ENCODE measurements around the gene RALB.

RALB gene

DNA sequence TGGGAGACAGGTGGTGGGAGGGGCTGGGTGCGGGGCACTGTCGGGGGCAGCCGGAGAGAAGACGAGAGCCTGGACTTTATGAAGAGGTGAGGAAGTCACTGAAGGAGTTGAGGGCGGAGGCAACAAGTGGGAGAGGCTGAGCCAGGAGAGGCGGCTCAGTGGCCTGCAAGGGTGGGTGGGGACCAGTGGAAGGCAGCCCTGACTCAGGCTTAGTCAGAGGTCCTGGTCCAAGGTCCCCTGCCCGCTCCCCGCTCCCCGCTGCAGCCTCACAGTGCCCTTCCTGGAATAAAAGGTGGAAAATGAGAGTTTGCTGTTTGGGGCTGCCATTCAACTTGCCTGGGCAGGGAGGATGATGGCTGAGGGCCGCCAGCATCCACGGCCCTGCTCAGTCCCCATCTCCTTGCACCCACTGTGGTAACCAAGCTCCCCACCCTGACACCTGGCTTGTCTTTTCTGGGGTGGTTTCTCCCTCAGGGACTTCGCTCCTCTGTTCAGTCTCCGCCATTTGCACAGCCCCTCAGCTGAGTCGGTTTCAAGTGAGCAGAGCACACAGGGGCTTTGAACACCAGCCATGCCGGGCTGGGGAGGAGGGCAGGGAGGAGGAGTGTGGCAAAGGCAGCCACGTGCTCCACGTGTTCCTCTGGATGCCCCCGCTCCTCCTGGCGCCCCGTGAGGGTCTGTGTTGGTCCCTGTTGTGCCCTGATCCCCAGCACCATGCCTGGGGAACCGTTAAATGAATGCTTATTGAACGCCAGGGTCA is 13.7 kb upstream of the RALB start:
- H3K27ac ChIP-seq: no peak overlapping the region
- no peak for TF ChIP-seq ZFX (IDR thresholded peaks at IDR 0.05; ENCODE audit: borderline replicate concordance)
- TF ChIP-seq, protein P1, sequence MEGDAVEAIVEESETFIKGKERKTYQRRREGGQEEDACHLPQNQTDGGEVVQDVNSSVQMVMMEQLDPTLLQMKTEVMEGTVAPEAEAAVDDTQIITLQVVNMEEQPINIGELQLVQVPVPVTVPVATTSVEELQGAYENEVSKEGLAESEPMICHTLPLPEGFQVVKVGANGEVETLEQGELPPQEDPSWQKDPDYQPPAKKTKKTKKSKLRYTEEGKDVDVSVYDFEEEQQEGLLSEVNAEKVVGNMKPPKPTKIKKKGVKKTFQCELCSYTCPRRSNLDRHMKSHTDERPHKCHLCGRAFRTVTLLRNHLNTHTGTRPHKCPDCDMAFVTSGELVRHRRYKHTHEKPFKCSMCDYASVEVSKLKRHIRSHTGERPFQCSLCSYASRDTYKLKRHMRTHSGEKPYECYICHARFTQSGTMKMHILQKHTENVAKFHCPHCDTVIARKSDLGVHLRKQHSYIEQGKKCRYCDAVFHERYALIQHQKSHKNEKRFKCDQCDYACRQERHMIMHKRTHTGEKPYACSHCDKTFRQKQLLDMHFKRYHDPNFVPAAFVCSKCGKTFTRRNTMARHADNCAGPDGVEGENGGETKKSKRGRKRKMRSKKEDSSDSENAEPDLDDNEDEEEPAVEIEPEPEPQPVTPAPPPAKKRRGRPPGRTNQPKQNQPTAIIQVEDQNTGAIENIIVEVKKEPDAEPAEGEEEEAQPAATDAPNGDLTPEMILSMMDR (IDR thresholded peaks at IDR 0.05): no peak

DNA sequence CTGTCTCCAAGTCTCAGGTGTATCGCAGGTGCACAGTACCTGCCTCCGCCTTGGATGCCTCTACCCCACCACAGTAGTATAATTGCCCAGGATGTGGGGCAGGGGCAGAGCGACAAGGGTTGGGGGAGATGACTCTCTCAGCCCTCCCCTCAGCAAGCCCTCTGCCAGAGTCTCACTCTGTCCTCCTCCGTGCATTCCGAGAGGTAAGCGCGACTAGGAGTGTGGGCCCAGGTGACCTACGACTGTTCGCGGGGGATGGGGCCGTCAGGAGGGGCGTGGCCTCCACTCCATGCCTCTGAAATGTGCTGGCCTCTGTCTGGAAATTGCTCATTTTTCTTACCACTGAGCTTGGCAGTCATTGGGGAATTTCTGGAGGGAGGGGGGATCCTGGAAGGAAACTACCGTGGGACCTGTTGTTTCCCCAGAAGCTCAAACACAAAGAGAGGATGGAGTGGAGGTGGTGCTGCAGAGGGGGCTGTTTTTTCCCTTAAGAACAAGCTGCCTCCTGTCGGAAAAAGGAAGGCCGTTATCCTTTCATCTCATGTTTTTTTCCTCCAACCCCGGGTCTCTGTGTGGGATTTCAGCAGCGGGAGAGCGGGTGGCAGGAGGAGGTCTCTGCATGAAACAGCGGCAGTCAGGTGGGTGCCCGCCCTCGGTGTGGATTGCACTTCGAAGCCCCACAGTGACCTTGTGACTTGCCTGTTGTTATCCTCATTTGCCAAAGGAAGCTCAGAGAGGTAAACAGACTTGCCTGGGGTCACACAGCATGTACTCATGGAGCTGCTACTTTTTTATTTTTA is 13.0 kb upstream of the RALB start:
- no peak overlapping the region for H3K27ac ChIP-seq
- no peak for TF ChIP-seq ZFX (IDR thresholded peaks at IDR 0.05; ENCODE audit: borderline replicate concordance)
- TF ChIP-seq, protein P1 (IDR thresholded peaks at IDR 0.05): no peak

DNA sequence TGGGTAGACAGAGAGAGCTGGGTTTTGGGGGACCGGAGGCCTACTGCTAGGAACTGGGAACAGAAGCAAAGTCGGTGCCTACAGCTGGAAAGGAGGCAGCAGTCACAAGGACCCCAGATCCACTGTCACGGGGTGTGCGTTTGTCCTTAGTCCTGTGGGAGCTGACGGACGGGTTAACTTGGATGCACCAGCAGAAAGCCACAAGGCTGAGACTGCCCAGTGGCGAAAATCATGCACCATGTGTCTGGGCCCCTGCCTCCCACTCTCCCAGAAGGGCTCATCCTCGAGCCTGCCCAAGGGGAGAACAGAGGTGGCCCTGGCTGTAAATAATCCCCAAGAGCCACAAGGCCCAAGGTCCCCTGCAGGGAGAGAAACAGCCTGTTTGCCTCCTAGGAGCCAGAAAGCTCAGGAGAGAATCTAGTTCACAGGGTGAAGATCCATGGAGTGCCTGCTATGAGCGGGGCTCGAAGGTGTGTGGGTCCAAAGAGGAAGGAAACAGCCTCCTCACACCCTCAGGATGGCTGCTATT is 11.7 kb upstream of the RALB start:
- no peak overlapping the region for H3K27ac ChIP-seq
- TF ChIP-seq ZFX (IDR thresholded peaks at IDR 0.05; ENCODE audit: borderline replicate concordance): no peak
- TF ChIP-seq, protein P1 (IDR thresholded peaks at IDR 0.05): no peak

DNA sequence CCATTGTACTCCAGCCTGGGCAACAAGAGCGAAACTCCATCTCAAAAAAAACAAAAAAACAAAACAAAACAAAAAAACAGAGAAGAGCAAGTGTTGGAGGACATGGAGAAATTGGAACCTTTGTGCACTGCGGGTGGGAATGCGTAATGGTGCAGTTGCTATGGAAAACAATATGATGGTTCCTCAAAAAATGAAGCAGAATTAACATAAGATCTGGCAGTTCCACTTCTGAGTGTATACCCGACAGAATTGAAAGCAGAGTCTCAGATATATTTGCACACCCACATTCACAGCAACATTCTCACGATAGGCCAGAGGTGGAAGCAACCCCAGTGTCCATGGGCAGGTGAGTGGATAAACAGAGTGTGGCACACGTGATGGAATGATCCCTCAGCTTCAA is 11.0 kb upstream of the RALB start:
- H3K27ac ChIP-seq: no peak overlapping the region
- TF ChIP-seq ZFX (IDR thresholded peaks at IDR 0.05; ENCODE audit: borderline replicate concordance): no peak
- TF ChIP-seq, protein P1 (IDR thresholded peaks at IDR 0.05): no peak

DNA sequence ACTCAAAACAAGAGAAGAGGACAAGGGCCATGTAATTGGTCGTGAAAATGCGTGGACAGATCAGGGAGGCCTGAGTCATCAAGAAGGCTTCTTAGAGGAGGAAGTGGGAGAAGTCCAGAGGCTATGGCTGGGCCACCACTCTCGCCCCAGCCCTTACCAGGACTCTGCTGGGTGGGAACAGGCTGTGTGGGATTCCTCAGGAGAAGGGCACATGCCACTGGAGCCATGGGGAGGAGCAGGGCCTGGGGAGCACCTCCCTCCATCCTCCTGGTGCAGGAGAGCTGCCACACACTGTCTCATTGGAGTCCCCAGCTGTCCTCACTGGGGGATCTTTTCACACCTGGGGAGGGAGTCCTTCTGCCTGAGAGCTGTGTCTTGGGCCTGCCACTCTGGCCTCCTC is 9.4 kb upstream of the RALB start:
- no peak overlapping the region for H3K27ac ChIP-seq
- no peak for TF ChIP-seq ZFX (IDR thresholded peaks at IDR 0.05; ENCODE audit: borderline replicate concordance)
- TF ChIP-seq, protein P1 (IDR thresholded peaks at IDR 0.05): no peak

DNA sequence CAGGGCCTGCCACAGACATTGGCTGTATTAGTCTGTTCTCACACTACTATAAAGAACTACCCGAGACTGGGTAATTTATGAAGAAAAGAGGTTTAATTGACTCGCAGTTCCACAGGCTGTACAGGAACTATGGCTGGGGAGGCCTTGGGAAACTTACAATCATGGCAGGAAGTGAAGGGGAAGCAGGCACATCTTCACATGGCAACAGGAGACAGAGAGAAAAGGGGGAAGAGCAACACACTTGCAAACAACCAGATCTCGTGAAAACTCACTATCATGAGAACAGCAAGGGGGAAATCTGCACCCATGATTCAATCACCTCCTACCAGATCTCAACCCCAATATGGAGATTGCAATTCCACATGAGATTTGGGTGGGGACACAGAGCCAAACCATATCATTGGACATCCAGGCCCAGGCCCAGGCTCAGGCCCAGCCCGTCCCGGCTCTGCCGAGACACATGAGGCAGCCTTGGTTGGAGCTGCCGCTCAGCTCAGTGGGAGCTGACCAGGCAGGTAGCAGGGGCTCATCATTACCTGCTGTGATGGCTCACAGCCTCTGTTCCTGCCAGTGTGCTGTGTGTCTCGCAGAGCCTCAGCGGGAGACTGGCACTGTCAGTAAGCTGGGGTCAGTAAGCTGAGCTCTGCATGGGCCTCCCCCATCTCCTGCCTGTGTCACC is 8.6 kb upstream of the RALB start:
- TF ChIP-seq, protein P1 (IDR thresholded peaks at IDR 0.05): no peak
- TF ChIP-seq ZFX (IDR thresholded peaks at IDR 0.05; ENCODE audit: borderline replicate concordance): no peak
- no peak overlapping the region for H3K27ac ChIP-seq
